ENCODE results near the gene BANK1.
"Not testable (repeated sequence)": the region's sequence is repeated elsewhere in the genome, so short reads cannot be mapped to it uniquely, and the experiment has no call there.

DNA sequence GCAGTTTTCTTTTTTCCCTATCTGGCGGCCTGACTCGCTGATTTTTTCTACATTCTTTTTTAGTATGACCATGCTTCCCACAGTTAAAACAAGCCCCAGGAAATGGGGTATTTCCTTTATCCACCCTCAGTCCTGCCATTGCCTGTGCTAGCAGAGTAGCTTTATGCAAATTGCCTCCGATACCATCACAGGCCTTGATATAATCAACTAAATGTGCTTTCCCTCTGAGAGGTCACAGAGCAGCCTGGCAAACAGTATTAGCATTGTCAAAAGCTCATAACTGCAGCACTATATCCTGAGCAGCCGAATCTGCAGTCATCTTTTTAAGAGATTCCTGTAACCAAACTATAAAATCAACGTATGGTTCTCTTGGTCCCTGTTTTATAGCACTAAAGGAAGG is 115.0 kb downstream of the BANK1 start:
- not testable (repeated sequence) for TF ChIP-seq EZH2 (IDR thresholded peaks at IDR 0.05; ENCODE audit: insufficient read depth, poor library complexity, severe bottlenecking); EZH2phosphoT487 (IDR thresholded peaks at IDR 0.05; ENCODE audit: insufficient read depth, low read depth)

Data from GM23248 (cell line).